ENCODE results near the gene CYP2A6.
"Not testable (repeated sequence)": the region's sequence is repeated elsewhere in the genome, so short reads cannot be mapped to it uniquely, and the experiment has no call there.

Gene CYP2A6

GRCh38 chr19:40818480-40819399, 31.5 kb downstream of the CYP2A6 start:
- peak in 1 of 2 experiments; percentile 46 for DNase-seq

GRCh38 chr19:40815223-40815622, 35.0 kb downstream of the CYP2A6 start:
- no peak for DNase-seq

GRCh38 chr19:40813182-40813581, 37.1 kb downstream of the CYP2A6 start:
- no peak for DNase-seq

GRCh38 chr19:40812571-40812970, 37.7 kb downstream of the CYP2A6 start:
- not testable (repeated sequence) for DNase-seq

- no peak for DNase-seq
Observed at GRCh38 chr19:40811478-40812341, 38.5 kb downstream of the CYP2A6 start.

- DNase-seq: peak; percentile 29 to 56
Observed at GRCh38 chr19:40810649-40811408, 39.4 kb downstream of the CYP2A6 start.

- no peak for DNase-seq
Observed at GRCh38 chr19:40810160-40810559, 40.1 kb downstream of the CYP2A6 start.

- no peak for DNase-seq
Observed at GRCh38 chr19:40809358-40810086, 40.7 kb downstream of the CYP2A6 start.

GRCh38 chr19:40808497-40808896, 41.8 kb downstream of the CYP2A6 start:
- DNase-seq: no peak

GRCh38 chr19:40808021-40808325, 42.3 kb downstream of the CYP2A6 start:
- DNase-seq: no peak

GRCh38 chr19:40807147-40808020, 42.9 kb downstream of the CYP2A6 start:
- peak; percentile 26 to 46 for DNase-seq

GRCh38 chr19:40806423-40807146, 43.7 kb downstream of the CYP2A6 start:
- peak; percentile 53 to 65 for DNase-seq

- DNase-seq: no peak
Observed at GRCh38 chr19:40805258-40805868, 44.9 kb downstream of the CYP2A6 start.

- no peak for DNase-seq
Observed at GRCh38 chr19:40804783-40805242, 45.4 kb downstream of the CYP2A6 start.

GRCh38 chr19:40803857-40804782, 46.1 kb downstream of the CYP2A6 start:
- no peak for DNase-seq

GRCh38 chr19:40803170-40803856, 46.9 kb downstream of the CYP2A6 start:
- no peak for DNase-seq

- DNase-seq: no peak
Observed at GRCh38 chr19:40802300-40803169, 47.7 kb downstream of the CYP2A6 start.

Measured in NCI-H1930 (cell line).